ENCODE measurements around the gene IL15.
"Not testable (repeated sequence)": the region's sequence is repeated elsewhere in the genome, so short reads cannot be mapped to it uniquely, and the experiment has no call there.

Gene IL15

DNA sequence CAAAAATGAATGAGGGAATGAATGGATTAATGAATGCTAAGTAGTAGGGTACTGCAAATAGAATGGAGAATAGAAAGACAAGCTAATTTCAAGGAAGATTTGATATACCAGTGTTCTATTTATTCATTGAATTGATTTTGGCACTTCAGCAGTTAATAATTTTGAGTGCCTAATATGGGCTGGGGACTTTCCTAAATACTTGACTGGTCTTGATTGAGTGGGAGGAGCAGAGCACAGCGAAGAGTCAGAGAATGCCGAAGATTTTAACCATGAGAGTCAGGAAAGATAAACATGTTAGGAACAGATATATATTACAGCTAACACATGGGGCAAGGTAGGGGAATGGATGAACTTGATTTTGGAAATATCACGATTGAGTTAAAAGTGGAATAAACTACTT, 10.6 kb downstream of the IL15 start:
- DNase-seq (ENCODE audit: low read depth in 3 of 3): no peak

DNA sequence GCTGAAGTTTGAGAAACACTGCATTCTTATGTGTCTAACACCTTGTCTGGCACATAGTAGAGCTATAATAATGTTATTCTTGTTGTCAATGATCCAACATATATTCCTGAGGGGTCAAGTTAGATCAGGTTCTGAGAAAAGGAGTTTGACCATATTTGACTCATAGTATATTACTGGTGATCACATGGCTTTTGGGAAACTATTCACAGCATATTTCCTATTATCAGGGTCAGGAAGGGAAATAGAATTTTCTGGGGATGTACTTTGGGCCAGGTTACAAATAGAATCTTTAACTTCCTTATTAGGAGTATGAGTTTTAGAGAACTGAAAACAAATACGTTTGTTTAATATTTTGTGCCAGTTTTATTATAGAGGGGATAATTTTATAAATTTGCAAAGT, 11.6 kb downstream of the IL15 start:
- no peak for DNase-seq (ENCODE audit: low read depth in 3 of 3)

DNA sequence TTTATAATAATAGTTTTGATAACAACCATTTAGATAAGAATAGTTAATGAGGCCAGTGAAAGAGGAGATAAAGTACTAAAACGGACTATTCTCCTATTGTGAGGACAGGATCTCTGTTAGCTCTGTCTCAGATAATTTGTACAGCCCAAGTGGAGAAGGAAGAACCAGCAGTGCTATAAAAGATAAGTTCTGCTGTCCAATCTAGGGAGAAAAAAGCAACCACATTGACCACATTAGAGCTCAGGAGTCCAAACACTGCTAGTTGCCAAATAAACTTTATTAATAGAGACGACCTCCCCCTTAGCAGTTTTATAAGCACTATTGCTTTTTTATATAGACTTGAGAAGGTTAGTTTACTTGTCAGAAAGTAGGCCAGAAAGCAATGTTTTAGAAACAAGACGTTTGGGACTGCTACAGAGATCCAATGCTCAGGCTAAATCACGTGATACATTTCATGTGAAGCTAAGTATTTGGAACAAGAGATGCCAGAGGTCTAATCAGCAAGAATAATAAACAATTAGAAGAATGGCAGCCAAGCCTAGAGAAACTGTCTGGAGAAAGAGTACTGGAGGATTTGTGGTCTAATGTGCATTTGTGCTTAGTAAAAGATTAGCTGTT, 15.9 kb downstream of the IL15 start:
- DNase-seq (ENCODE audit: low read depth in 3 of 3): no peak

DNA sequence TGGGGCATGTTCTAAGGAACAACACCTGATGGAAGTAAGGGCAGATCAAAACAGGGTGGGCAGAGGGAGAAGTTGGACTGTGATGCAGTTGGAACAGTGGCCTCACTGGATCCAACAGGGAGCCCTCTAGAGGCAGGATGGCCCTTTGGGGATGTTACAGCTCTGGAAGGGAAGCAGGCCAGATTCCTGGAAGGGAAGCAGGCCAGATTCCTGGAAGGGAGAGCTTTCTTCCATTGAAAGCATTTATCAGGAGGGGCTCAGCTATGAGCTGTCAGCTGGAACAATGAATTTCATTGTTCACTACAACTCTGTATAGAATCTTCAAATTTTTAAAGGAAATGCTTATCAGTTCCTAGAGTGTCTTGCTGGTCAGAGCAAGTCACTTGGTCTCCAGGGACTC, 17.7 kb downstream of the IL15 start:
- DNase-seq (ENCODE audit: low read depth in 3 of 3): no peak

DNA sequence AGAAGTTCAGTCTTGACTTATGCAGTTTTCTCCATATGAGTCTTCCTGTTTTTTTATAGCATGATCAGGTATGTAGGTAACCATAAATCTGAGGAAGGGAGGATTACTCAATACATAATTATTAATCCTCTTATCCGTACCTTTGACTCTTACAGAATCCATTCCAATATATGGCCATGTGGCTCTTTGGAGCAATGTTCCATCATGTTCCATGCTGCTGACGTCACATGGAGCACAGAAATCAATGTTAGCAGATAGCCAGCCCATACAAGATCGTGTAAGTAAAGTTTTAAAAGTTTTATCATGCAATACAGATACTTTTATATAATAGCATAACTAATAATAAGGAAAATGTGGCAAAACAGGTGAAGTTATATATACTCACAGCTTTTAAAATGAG, 19.6 kb downstream of the IL15 start:
- DNase-seq (ENCODE audit: low read depth in 3 of 3): no peak

DNA sequence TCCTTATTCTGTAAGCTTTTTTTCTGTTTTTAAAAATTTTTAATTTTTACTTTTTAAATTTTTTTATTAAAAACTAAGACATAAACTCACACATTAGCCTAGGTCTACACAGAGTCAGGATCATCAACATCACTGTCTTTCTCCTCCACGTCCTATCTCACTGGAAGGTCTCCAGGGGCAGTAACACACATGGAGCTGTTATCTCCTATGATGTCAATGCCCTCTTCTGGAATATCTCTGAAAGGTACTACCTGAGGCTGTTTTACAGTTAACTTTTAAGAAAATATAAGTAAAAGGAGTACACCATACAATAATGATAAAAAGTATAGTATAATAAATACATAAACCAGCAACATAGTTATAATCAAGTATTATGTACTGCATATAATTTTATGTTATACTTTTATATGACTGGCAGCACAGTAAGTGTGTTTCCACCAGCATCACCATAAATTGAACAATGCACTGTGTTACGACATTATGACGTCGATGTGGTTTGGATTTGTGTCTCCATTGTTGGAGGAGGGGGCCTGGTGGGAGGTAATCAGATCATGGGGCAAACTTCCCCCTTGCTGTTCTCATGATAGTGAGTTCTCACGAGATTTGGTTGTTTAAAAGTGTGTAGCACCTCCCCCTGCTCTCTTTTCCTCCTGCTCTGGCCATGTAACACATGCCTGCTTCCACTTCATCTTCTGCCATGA, 21.3 kb downstream of the IL15 start:
- no peak for DNase-seq (ENCODE audit: low read depth in 3 of 3)

DNA sequence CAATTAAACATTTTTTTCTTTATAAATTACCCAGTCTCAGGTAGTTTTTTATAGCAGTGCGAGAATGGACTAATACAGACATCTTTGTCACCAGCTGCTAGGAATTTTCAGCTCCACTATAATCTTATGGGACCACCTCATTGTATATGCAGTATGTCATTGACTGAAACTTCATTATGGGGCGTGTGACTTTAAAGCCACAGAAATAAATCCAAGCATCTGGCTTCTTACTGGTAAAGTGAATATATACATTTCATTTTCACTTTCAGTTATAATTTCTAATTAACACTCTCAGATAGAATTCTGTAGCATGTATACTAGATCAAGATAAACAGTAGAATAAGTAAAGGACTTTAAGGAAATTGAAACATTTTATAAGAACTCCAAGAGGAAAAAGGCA, 21.9 kb downstream of the IL15 start:
- no peak for DNase-seq (ENCODE audit: low read depth in 3 of 3)

DNA sequence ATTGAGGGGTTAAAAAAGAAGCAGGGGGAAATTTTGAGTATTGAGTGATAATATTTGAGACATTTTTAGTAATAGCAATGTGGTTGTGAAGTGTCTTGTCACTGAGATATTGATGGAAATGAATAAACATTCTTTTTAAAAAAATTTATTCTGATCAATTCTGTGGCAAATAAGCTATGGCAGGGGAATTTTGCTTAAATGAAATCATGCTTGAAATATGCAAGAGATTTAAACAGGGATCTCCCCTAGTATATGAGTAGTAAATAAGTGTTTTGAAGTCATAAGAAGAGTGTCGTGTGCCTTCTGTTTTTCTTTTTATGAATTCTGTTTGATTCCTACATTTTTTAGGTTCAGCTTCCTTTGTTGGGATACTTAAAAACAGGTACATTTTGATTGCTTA, 23.2 kb downstream of the IL15 start:
- no peak for DNase-seq (ENCODE audit: low read depth in 3 of 3)

DNA sequence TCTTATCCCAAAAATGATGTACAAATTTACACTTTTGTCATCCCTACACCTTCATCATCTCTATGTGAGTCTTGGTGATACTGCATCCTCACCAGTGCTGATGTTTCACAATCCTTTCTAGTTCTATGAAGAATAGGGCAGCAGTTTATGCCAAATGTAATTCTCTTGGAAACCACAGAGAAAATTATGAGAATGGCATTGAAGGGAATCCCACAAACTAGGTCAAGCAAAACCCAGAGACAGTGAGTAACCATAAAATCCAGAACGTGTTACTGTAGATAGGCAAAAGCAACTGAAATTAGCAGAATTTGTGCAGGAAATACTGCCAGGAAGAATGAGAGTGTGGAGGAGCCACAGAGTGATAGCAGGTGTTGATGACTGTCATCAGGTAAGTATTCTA, 24.5 kb downstream of the IL15 start:
- DNase-seq (ENCODE audit: low read depth in 3 of 3): no peak

DNA sequence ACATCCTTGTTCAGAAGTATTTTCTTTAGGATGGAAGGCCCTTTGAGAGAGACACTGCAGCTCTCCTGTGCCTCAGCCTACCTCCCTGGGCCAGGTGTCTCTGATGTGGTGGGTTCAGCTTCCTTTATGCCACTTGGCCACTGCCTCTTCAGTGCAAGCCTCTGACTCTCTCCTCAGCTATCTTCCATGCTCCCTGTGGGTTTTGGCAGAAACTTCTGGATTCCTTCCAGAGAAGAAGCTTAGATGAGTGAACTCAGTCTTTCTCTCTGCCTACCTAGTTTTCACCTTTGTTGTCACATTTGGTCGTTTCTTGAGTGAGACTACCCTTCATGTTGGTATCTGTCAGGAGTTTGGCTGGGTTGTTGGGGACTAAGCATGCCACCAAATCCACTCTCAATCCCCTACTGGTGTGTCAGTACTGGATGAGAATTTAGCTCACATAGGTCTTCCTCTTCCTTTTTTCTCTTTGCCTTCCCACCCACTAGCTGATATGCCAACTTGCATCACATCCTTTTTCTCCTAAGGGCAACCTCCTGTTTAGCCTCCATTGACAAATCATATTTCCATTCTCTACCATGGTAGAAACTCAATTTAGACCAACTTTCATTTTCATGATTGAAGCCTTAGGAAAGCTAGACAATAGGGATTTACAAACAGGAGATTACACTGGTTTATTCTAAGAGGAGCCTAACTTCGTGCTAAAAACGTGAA, 32.0 kb downstream of the IL15 start:
- DNase-seq (ENCODE audit: low read depth in 3 of 3): no peak

DNA sequence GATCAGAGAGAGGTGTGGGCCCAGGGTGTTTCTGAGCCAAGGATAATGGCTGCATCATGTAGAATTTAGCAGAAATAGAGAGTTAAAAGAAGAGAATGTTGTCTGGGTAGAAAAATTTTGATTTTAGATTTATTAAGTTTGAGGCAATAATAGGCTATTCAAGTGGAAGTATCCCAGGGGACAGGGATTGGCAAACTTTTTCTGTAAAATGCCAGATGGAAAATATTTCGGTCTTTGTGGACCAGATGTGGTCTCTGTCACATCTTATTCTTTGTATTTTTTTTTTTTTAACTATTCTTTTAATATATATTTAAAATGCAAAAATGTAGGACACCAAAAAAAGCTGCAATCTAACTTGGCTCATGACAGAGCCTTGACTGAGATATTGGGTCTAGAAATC, 33.1 kb downstream of the IL15 start:
- DNase-seq (ENCODE audit: low read depth in 3 of 3): no peak

DNA sequence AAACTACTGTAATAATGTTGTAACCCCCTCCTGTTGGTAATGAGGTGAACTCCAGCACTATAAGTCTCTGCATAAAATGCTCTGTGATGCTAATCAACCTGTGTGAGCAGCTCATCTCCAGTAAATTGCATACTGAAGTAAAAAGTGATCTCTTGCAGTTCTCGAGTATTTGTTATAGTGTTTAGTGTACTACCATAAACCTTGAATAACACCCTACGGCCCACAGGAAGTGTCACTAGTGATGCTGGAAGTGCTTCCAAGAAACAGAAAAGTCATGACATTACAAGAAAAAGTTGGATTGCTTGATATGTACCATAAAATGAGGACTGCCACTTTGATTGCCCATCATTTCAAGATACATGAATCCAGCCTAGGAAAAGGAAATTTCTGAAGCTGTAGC, 39.0 kb downstream of the IL15 start:
- no peak for DNase-seq (ENCODE audit: low read depth in 3 of 3)

DNA sequence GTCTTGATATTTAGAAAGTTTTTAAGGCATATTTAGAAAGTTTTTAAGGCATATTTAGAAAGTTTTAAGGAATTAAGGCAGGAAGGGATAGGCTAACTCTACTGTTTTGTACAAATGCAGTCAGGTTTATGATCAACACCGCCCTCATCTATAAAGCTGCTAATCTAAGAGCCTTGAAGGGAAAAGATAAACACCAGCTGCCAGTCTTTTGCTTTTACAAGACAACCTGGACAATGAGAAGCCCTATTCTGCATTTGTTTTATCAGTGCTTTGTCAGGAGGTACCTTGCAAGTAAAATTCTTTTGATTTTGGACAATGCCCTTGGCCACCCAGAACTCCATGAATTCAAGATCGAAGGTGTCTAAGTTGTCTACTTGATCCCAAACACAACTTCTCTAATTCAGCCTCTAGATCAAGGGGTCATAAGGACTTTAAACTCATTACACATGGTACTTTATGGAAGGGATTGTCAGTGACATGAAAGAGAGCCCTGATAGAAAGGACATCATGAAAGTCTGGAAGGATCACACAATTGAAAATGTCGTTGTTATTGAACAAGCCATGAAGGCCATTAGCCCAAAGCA, 39.8 kb downstream of the IL15 start:
- no peak for DNase-seq (ENCODE audit: low read depth in 3 of 3)

DNA sequence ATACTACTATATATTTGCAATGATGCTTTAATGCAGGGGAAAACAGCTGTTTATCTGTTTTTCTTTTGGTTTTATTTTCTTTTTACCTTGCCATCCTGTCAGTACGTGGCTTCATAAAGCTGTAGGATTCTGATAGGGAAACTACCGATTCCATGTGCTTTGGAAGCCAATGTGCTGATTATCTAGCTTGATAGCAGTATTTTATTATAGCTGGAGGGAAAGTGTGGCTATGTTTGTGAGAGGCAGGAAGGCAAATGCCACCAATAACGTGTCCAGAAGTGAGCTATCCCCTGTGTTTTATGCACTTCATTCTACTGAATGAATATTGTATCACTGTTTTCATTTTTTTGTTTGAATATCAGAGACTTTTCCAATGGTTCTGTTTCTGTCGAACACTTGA, 43.7 kb downstream of the IL15 start:
- no peak for DNase-seq (ENCODE audit: low read depth in 3 of 3)

DNA sequence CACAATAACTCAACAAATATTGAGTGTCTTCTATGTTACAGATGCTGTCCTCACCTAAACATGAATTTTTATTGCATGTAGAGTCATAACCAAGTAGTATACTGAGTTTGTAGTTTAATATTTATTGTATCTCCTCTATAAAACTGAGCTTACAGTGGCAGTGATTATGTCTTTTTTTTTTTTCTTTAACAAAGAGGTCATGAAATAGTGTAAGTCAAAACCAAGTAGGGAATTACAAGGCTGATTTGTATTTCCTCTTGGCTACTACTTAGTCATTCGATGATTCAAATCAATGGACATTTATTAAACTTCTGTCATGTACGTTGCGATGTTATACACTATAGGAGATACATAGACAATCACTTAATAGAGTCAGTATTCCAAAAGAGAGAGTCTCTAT, 48.4 kb downstream of the IL15 start:
- no peak for DNase-seq (ENCODE audit: low read depth in 3 of 3)

DNA sequence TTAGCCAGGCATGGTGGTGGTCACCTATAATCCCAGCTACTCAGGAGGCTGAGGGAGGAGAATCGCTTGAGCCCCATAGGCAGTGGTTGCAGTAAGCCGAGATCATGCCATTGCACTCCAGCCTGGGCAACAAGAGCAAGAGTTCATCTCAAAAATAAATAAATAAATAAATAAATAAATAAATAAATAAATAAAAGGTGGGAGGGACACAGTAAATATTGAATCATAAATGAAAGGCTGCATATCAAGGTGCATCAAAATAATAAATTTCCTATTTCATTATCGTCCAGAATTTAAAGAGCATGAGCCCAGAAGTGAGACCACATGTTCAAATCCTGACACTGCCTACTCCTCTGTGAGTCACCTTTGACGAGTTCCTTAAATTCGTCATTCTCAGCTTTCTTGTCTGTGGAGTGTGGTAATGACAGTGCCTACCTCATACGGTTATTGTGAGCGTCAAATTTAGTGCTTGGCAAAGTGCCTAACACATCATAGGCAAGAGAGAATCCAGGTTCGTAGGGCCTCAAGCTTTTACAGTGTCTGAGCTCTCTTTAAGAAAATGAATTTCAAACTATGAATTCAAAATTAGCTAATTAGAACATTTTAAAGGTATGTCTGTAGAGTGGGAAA, 49.9 kb downstream of the IL15 start:
- no peak for DNase-seq (ENCODE audit: low read depth in 3 of 3)

DNA sequence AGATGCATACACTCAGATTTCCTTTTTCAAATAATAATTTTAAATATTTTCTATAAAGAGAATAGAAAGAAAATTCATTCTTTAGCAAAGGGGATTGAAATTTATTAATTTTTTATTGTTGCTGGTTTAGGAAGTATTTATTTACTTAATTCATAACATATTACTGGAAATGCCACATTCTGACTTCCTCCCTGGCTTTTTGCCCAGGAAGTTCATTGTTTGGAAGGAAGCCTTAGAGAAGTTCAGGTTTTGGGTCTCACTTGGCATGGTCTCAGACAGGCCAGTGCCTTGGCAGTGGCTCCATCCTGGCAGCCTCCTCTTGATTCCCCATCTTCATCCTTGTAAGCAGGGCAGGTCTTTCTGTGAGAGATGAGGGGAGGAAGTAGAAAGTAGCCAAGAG, 50.5 kb downstream of the IL15 start:
- no peak for DNase-seq (ENCODE audit: low read depth in 3 of 3)

DNA sequence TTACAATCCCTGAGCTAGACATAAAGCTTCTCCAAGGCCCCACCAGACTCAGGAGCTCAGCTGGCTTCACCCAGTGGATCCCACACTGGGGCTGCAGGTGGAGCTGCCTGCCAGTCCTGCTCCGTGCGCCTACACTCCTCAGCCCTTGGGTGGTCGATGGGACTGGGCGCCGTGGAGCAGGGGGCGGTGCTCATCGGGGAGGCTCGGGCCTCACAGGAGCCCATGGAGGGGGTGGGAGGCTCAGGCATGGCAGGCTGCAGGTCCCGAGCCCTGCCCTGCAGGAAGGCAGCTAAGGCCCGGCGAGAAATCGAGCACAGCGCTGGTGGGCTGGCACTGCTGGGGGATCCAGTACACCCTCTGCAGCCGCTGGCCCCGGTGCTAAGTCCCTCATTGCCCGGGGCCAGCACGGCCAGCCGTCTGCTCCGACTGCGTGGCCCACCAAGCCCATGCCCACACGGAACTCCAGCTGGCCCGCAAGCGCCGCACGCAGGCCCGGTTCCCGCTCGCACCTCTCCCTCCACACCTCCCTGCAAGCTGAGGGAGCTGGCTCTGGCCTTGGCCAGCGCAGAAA, 53.4 kb downstream of the IL15 start:
- DNase-seq (ENCODE audit: low read depth in 3 of 3): not testable (repeated sequence)

DNA sequence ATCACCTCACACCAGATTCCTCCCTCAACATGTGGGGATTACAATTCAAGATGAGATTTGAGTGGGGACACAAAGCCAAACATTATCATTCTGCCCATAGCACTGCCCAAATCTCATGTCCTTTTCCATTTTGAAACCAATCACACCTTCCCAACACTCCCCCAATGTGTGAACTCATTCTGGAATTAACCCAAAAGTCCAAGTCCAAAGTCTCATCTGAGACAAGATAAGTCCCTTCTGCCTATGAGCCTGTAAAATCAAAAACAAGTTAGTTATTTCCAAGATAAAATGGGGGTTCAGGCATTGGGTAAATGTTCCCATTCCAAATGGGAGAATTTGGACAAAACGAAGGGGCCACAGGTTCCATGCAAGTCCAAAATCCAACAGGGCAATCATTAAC, 54.9 kb downstream of the IL15 start:
- DNase-seq (ENCODE audit: low read depth in 3 of 3): not testable (repeated sequence)

DNA sequence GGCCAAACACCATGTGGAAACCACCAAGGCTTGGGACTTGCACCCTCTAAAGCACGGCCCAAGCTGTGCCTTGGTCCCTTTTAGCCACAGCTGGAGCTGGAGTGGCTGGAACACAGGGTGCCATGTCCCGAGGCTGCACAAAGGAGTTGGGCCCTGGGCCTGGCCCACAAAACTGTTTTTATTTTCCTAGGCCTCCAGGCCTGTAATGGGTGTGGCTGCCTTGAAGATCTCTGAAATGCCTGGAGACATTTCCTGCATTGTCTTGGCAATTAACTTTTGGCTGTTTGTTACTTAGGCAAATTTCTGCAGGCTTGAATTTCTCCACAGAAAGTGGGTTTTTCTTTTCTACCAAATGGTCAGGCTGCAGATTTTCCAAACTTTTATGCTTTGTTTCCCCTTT, 55.7 kb downstream of the IL15 start:
- no peak for DNase-seq (ENCODE audit: low read depth in 3 of 3)

DNA sequence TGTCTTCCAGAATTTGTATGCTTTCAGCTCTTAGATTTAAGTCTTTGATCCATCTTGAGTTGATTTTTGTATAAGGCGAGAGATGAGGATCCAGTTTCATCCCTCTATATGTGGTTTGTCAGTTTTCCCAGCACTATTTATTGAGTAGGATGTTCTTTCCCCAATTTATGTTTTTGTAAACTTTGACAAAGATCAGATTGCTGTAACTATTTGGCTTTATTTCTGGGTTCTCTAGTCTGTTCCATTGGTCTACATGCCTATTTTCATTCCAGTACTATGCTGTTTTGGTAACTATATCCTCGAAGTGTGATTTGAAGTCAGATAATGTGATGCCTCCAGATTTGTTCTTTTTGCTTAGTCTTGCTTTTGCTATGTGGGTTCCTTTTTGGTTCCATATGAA, 60.7 kb downstream of the IL15 start:
- no peak for DNase-seq (ENCODE audit: low read depth in 3 of 3)
